GM18867 (cell line): Measurements from ENCODE around the gene CT47B1.
"Not testable (repeated sequence)": the region's sequence is repeated elsewhere in the genome, so short reads cannot be mapped to it uniquely, and the experiment has no call there.

Experiments
- ATAC-seq: cut with Tn5 transposase; IDR thresholded peaks from one replicate; pipeline ENCODE4 v1.9.1; 2021; ENCODE audit warnings: mild to moderate bottlenecking, moderate library complexity; ENCODE audit not compliant: unreplicated experiment

The CT47B1 gene

GRCh38 chrX:120875766-120876165 is at the start of gene CT47B1:
CT47B1 (minus strand) TSS chrX:120875866; CDS start chrX:120875670, 196 bp downstream.
- not testable (repeated sequence) for ATAC-seq

DNA sequence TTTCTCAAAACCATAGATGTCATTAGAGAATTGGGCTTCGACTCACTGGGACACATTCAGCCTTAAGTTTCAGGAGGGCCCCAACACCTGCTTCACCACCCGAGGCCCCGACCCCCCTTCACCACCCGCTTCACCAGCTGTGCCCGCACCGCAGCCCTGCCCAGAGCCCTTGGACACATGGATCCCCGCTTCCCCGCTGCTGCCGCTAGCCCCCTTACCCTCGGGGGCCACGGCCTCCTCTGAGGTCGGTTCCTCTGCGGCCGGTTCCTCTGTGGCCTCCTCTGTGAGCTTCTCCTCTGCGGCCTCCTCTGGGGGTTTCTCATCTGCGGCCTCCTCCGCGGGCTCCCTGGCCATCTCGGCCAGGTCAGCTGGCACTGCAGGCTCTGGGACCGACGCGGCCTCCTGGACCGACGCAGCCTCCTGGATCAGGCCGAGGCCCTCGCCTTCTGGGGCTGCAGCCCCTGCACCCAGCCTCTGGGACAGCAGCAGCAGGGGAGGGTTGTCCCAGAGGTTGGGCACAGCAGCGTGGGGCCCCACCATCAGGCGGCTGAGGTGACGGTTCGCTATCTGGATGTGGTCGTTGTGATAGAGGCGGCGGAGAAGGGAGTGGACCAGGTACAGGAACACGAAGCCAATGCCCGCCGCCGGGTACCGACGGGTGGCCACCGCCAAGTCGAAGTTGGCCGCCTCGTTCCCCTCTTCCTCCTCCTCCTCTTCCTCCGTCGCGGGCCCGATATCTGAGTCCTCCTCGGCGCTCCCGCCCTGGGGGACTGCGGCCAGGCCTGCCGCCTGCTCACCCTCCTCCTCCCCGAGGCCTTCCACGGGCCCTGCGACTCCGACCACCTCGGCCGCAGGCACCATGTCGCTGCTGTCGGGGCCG is 748 bp downstream of the CT47B1 start:
- ATAC-seq: no peak

GRCh38 chrX:120857240-120857639 is 18.4 kb downstream of the CT47B1 start:
- ATAC-seq: no peak

- no peak for ATAC-seq
Measured at GRCh38 chrX:120840827-120841226, 34.8 kb downstream of the CT47B1 start.

GRCh38 chrX:120839491-120839890 is 36.2 kb downstream of the CT47B1 start:
- ATAC-seq: no peak

- ATAC-seq: not testable (repeated sequence)
Measured at GRCh38 chrX:120827213-120827612, 48.5 kb downstream of the CT47B1 start.

DNA sequence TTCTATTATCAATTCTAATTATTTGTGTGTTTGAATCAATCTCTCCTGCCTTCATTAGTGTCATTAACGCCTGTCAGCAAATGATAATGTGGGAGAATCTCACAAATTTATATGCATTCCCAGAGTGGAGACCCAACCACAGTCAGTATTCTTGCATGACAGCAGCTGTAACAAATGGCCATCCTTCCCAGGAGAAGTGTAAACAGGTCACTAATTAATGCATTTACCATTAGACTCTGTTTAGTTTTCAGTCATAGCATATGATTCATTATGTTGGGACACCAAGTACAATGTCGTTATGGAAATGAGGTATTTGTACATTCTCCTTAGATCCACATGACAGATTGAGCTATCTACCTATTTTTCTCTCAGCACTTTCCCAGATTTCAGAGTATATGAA is 50.5 kb downstream of the CT47B1 start:
- ATAC-seq: no peak

GRCh38 chrX:120824021-120824420 is 51.6 kb downstream of the CT47B1 start:
- ATAC-seq: no peak

- no peak for ATAC-seq
Measured at GRCh38 chrX:120823556-120823955, 52.1 kb downstream of the CT47B1 start.
